Neural progenitor cell (in vitro differentiated cells): Measurements from ENCODE around the gene GNAQ. TPM values are rescaled to one million over a fixed set of nuclear protein-coding genes. Genes with fewer than 3 reads are reported as not detected.

Source experiments
- DNase-seq: peaks from one replicate; pipeline ENCODE4 v3.0.0-alpha.2; 2016; ENCODE audit warnings: low spot score
- H2AFZ ChIP-seq: fragments of 200-600 bp; sonication (generic); replicated peaks from 2 replicates; pipeline ENCODE4 v1.6.1; 2016; ENCODE audit warnings: antibody characterized with exemption
- H3F3A ChIP-seq: fragments of 200-600 bp; sonication (generic); 2 replicates; pipeline ENCODE4 v1.6.1; 2016; ENCODE audit warnings: antibody characterized with exemption, low read depth
- H3K27ac ChIP-seq: fragments of 200-600 bp; sonication (generic); 2 replicates; pipeline ENCODE4 v1.5.1; 2016; ENCODE audit warnings: mild to moderate bottlenecking
- H3K27me3 ChIP-seq: fragments of 200-600 bp; sonication (generic); 2 replicates; pipeline ENCODE4 v1.6.1; 2016; ENCODE audit warnings: mild to moderate bottlenecking, moderate library complexity
- H3K36me3 ChIP-seq: fragments of 200-600 bp; sonication (generic); 2 replicates; pipeline ENCODE4 v1.5.1; 2016
- H3K4me1 ChIP-seq: fragments of 200-600 bp; sonication (generic); 2 replicates; pipeline ENCODE4 v1.6.1; 2016; ENCODE audit warnings: mixed run types
- H3K4me2 ChIP-seq: fragments of 200-600 bp; sonication (generic); 2 replicates; pipeline ENCODE4 v1.6.1; 2016
- H3K4me3 ChIP-seq: fragments of 200-600 bp; sonication (generic); 2 replicates; pipeline ENCODE4 v1.5.1; 2016
- H3K79me2 ChIP-seq: fragments of 200-600 bp; sonication (generic); 2 replicates; pipeline ENCODE4 v1.6.1; 2016; ENCODE audit warnings: low read depth
- H3K9ac ChIP-seq: fragments of 200-600 bp; sonication (generic); 2 replicates; pipeline ENCODE4 v1.6.1; 2016
- H3K9me3 ChIP-seq: fragments of 200-600 bp; sonication (generic); 2 replicates; pipeline ENCODE4 v1.5.1; 2016; ENCODE audit warnings: low read depth
- H4K20me1 ChIP-seq: fragments of 200-600 bp; sonication (generic); 2 replicates; pipeline ENCODE4 v1.6.1; 2016; ENCODE audit warnings: low read depth
- H3K27ac Mint-ChIP-seq: 3 replicates; pipeline ENCODE4 v1.8.0; 2021; ENCODE audit warnings: mixed read lengths
- H3K27me3 Mint-ChIP-seq: 2 replicates; pipeline ENCODE4 v1.8.0; 2022; ENCODE audit warnings: low read depth, mild to moderate bottlenecking, inconsistent platforms, moderate library complexity, mixed read lengths; ENCODE audit not compliant: insufficient read depth
- H3K36me3 Mint-ChIP-seq: 3 replicates; pipeline ENCODE4 v1.8.0; 2021; ENCODE audit warnings: mixed read lengths
- H3K4me1 Mint-ChIP-seq: 3 replicates; pipeline ENCODE4 v1.8.0; 2021; ENCODE audit warnings: mixed read lengths
- H3K4me3 Mint-ChIP-seq: 3 replicates; pipeline ENCODE4 v1.8.0; 2021; ENCODE audit warnings: mild to moderate bottlenecking, moderate library complexity, mixed read lengths
- H3K9me3 Mint-ChIP-seq: 3 replicates; pipeline ENCODE4 v1.8.0; 2020; ENCODE audit warnings: mixed read lengths
- EZH2 ChIP-seq: fragments of 200-600 bp; sonication (generic); IDR thresholded peaks from 2 replicates; pipeline ENCODE4 v1.6.1; 2017; ENCODE audit warnings: antibody characterized with exemption, mild to moderate bottlenecking, moderate library complexity
- EZH2phosphoT487 ChIP-seq: fragments of 200-600 bp; sonication (generic); IDR thresholded peaks from 2 replicates; pipeline ENCODE4 v1.6.1; 2017; ENCODE audit warnings: antibody characterized with exemption
- total RNA-seq: library from RNA; depleted of rRNA; stranded (reverse); fragments of >200 nt; gene quantifications from 2 replicates; pipeline ENCODE4 v1.2.3, GENCODE V29; 2015; ENCODE audit warnings: low replicate concordance
- TF ChIP-seq, protein P1 (sequence below): fragments of 200-600 bp; sonication (generic); IDR thresholded peaks from 2 replicates; pipeline ENCODE4 v1.5.1; 2017; ENCODE audit warnings: antibody characterized with exemption, mild to moderate bottlenecking

GNAQ gene
- total RNA-seq, 1 donor from 2014 or later = 87.9 TPM

DNA sequence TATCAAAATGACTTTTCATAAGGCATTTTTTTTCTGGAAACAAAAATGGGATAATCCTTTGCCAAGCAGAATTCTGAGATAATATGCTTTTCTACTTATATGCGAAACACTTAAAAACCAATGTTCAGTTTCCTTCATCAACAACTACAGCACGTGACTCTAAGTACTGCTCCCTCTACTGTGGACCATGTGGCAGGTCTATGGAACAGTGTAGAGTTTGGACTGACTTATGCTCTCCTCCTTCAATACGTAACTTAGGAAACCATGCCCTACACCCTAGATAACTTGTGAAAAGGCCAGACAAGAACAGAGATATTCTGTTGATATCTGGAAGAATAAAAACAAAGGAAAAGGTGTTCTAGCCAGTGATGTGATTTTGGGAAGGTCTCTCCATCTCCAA lies 272.2 kb downstream of the GNAQ start:
- Mint-ChIP-seq H3K4me3 (no peak overlapping the region), H3K9me3 (peaks cover 22% of the 10 kb centered on the region), H3K27me3 (peaks cover 5% of the 10 kb centered on the region), H3K36me3 (peaks cover 41% of the 10 kb centered on the region), H3K4me1 (no peaks in the 10 kb centered on the region), H3K27ac (no peak overlapping the region)
- Histone ChIP-seq H2AFZ (no peak overlapping the region), H3K9me3 (no peaks in the 10 kb centered on the region), H3K79me2 (peaks cover 7% of the 10 kb centered on the region), H3K4me2 (no peak overlapping the region), H3K4me3 (no peak overlapping the region), H3K4me1 (no peaks in the 10 kb centered on the region), H3F3A (no peaks in the 10 kb centered on the region), H3K9ac (no peak overlapping the region), H3K27me3 (no peaks in the 10 kb centered on the region), H4K20me1 (no peaks in the 10 kb centered on the region), H3K36me3 (peaks cover 10% of the 10 kb centered on the region), H3K27ac (no peak overlapping the region)
- no peak for DNase-seq
- TF ChIP-seq, protein P1, sequence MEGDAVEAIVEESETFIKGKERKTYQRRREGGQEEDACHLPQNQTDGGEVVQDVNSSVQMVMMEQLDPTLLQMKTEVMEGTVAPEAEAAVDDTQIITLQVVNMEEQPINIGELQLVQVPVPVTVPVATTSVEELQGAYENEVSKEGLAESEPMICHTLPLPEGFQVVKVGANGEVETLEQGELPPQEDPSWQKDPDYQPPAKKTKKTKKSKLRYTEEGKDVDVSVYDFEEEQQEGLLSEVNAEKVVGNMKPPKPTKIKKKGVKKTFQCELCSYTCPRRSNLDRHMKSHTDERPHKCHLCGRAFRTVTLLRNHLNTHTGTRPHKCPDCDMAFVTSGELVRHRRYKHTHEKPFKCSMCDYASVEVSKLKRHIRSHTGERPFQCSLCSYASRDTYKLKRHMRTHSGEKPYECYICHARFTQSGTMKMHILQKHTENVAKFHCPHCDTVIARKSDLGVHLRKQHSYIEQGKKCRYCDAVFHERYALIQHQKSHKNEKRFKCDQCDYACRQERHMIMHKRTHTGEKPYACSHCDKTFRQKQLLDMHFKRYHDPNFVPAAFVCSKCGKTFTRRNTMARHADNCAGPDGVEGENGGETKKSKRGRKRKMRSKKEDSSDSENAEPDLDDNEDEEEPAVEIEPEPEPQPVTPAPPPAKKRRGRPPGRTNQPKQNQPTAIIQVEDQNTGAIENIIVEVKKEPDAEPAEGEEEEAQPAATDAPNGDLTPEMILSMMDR = no peak
- TF ChIP-seq EZH2phosphoT487 = no peak
- no peak for TF ChIP-seq EZH2

DNA sequence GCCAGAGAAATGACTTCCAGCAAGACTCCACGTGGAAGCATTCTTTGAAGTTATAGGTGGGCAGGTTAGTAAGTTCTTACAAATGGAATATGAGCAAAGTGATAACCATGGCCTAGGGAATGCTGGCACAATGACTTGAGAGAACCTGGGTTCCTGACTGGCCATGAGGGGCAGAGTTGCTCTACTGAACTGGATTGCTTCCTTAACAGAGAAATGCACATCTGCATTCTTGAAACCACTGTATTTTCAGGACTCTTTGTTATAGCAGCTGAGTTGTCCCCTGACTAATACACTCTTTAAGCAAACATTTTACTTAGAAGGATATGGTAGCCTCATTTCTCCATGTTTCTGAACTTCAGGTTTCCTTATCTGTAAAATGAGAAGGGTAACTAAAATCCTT lies 275.2 kb downstream of the GNAQ start:
- H3K27me3 Mint-ChIP-seq = peaks cover 2% of the 10 kb centered on the region
- H3K4me3 Mint-ChIP-seq = no peak overlapping the region
- TF ChIP-seq EZH2 = no peak
- TF ChIP-seq, protein P1 = no peak
- no peak for TF ChIP-seq EZH2phosphoT487
- peaks cover 11% of the 10 kb centered on the region for H3K9me3 Mint-ChIP-seq
- Histone ChIP-seq H3K27me3 (no peaks in the 10 kb centered on the region), H3K4me2 (no peak overlapping the region), H4K20me1 (no peaks in the 10 kb centered on the region), H3K9ac (no peak overlapping the region), H3K4me1 (no peaks in the 10 kb centered on the region), H3K36me3 (peaks cover 7% of the 10 kb centered on the region), H3K4me3 (no peak overlapping the region), H3F3A (no peaks in the 10 kb centered on the region), H3K9me3 (no peaks in the 10 kb centered on the region), H2AFZ (no peak overlapping the region), H3K79me2 (peaks cover 7% of the 10 kb centered on the region), H3K27ac (no peak overlapping the region)
- no peak for DNase-seq
- no peaks in the 10 kb centered on the region for H3K4me1 Mint-ChIP-seq
- H3K36me3 Mint-ChIP-seq = peaks cover 31% of the 10 kb centered on the region
- H3K27ac Mint-ChIP-seq = no peak overlapping the region

DNA sequence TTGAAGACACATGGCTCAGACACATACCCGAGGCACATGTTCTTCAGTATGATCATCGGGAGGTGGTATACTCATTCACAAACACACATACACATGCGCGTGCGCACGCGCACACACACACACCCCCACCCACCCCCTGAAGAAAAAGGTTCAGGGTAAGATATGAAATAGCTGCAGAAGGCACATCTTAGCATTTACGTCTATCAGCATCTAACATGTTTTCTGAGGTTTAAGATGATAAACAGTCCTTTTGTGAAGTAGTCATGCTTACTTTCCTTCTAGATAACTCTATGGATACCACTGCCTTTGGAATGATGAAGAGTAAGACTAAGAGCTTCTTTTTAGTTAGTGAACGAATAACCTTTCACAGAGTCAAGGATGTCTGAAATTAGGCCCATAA lies 278.4 kb downstream of the GNAQ start:
- Mint-ChIP-seq H3K36me3 (peaks cover 28% of the 10 kb centered on the region), H3K4me1 (no peaks in the 10 kb centered on the region), H3K4me3 (no peak overlapping the region), H3K27ac (no peak overlapping the region), H3K27me3 (peaks cover 2% of the 10 kb centered on the region), H3K9me3 (peaks cover 8% of the 10 kb centered on the region)
- Histone ChIP-seq H3K79me2 (peaks cover 7% of the 10 kb centered on the region), H3K9me3 (no peaks in the 10 kb centered on the region), H2AFZ (no peak overlapping the region), H4K20me1 (no peaks in the 10 kb centered on the region), H3K27ac (no peak overlapping the region), H3K9ac (no peak overlapping the region), H3K4me2 (no peak overlapping the region), H3K4me1 (no peaks in the 10 kb centered on the region), H3K36me3 (no peaks in the 10 kb centered on the region), H3K4me3 (no peak overlapping the region), H3K27me3 (no peaks in the 10 kb centered on the region), H3F3A (no peaks in the 10 kb centered on the region)
- TF ChIP-seq EZH2phosphoT487 = no peak
- TF ChIP-seq EZH2 = no peak
- TF ChIP-seq, protein P1 = no peak
- no peak for DNase-seq

DNA sequence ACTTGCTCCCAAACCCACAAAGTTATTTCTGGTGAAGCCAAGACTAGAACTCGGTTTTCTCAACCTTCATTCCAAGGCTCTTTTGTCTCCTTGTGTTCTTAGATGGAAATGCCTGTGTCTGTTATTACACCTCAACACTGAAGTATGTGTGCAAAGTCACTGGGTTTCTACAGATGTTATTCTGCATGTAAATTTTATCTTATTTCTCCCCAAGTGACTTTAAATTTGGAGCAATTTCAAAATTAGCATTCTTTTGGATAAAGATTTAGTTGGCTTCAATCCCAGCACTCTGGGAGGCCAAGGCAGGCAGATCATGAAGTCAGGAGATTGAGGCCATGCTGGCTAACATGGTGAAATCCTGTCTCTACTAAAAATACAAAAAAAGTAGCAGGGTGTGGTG lies 279.1 kb downstream of the GNAQ start:
- Histone ChIP-seq H3K4me2 (no peak overlapping the region), H3K27ac (no peak overlapping the region), H3K79me2 (peaks cover under 1% of the 10 kb centered on the region), H3K27me3 (no peaks in the 10 kb centered on the region), H4K20me1 (no peaks in the 10 kb centered on the region), H3K9ac (no peak overlapping the region), H3F3A (no peaks in the 10 kb centered on the region), H2AFZ (no peak overlapping the region), H3K36me3 (no peaks in the 10 kb centered on the region), H3K4me1 (no peaks in the 10 kb centered on the region), H3K9me3 (no peaks in the 10 kb centered on the region), H3K4me3 (no peak overlapping the region)
- Mint-ChIP-seq H3K27ac (no peak overlapping the region), H3K36me3 (peaks cover 22% of the 10 kb centered on the region), H3K4me1 (no peaks in the 10 kb centered on the region), H3K4me3 (no peak overlapping the region), H3K27me3 (peaks cover 2% of the 10 kb centered on the region), H3K9me3 (peaks cover 8% of the 10 kb centered on the region)
- no peak for DNase-seq
- TF ChIP-seq EZH2 (no peak), EZH2phosphoT487 (no peak)
- TF ChIP-seq, protein P1 = no peak
